ENCODE measurements around the gene IP6K3.

The IP6K3 gene

GRCh38 chr6:33697845-33698244, 48.9 kb downstream of the IP6K3 start:
- DNase-seq (ENCODE audit: low read depth), result no peak
- TF ChIP-seq CTCF (IDR thresholded peaks at IDR 0.05; ENCODE audit: control insufficient read depth, insufficient read depth, low read depth, low read length, missing control alignments), result no peak
- H3K4me3 ChIP-seq (ENCODE audit: control insufficient read depth, low read depth, low read length), result no peak overlapping the region

- no peak for DNase-seq (ENCODE audit: low read depth)
- no peak overlapping the region for H3K4me3 ChIP-seq (ENCODE audit: control insufficient read depth, low read depth, low read length)
- TF ChIP-seq CTCF (IDR thresholded peaks at IDR 0.05; ENCODE audit: control insufficient read depth, insufficient read depth, low read depth, low read length, missing control alignments), result no peak
These were observed 49.9 kb downstream of the IP6K3 start for GRCh38 chr6:33696548-33697518.

- TF ChIP-seq CTCF (IDR thresholded peaks at IDR 0.05; ENCODE audit: control insufficient read depth, insufficient read depth, low read depth, low read length, missing control alignments), result no peak
- no peak for DNase-seq (ENCODE audit: low read depth)
- no peak overlapping the region for H3K4me3 ChIP-seq (ENCODE audit: control insufficient read depth, low read depth, low read length)
These were observed 50.6 kb downstream of the IP6K3 start for GRCh38 chr6:33696076-33696475.

GRCh38 chr6:33695451-33695887, 51.2 kb downstream of the IP6K3 start:
- DNase-seq (ENCODE audit: low read depth), result no peak
- no peak for TF ChIP-seq CTCF (IDR thresholded peaks at IDR 0.05; ENCODE audit: control insufficient read depth, insufficient read depth, low read depth, low read length, missing control alignments)
- no peak overlapping the region for H3K4me3 ChIP-seq (ENCODE audit: control insufficient read depth, low read depth, low read length)

GRCh38 chr6:33694977-33695376, 51.7 kb downstream of the IP6K3 start:
- no peak overlapping the region for H3K4me3 ChIP-seq (ENCODE audit: control insufficient read depth, low read depth, low read length)
- DNase-seq (ENCODE audit: low read depth), result no peak
- no peak for TF ChIP-seq CTCF (IDR thresholded peaks at IDR 0.05; ENCODE audit: control insufficient read depth, insufficient read depth, low read depth, low read length, missing control alignments)

GRCh38 chr6:33694401-33694931, 52.2 kb downstream of the IP6K3 start:
- DNase-seq (ENCODE audit: low read depth), result no peak

More at GRCh38 chr6:33694401-33694931, 52.2 kb downstream of the IP6K3 start:
- H3K4me3 ChIP-seq (ENCODE audit: control insufficient read depth, low read depth, low read length), result no peak overlapping the region
- no peak for TF ChIP-seq CTCF (IDR thresholded peaks at IDR 0.05; ENCODE audit: control insufficient read depth, insufficient read depth, low read depth, low read length, missing control alignments)
